ENCODE data around the gene TAB2. TPM values are rescaled to one million over a fixed set of nuclear protein-coding genes. Genes with fewer than 3 reads are reported as not detected.

The TAB2 gene
- total and polyA plus RNA-seq, 2 of the 8 experiments (the other 6 are each of a cell fraction or from before 2014, with no cell fraction given), result 40.4 to 63.0 TPM

- TF ChIP-seq JUND (IDR thresholded peaks at IDR 0.05; ENCODE audit: low read length) (no peak), JUN (IDR thresholded peaks at IDR 0.05; ENCODE audit: low read depth, low read length) (no peak), TBP (IDR thresholded peaks at IDR 0.05; ENCODE audit: low read depth, low read length) (no peak), CBX5 (IDR thresholded peaks at IDR 0.05; ENCODE audit: low read depth, low read length) (no peak), EZH2 (IDR thresholded peaks at IDR 0.05; ENCODE audit: low read depth, low read length, severe bottlenecking) (no peak), RBBP5 (IDR thresholded peaks at IDR 0.05; ENCODE audit: borderline replicate concordance, low read depth, low read length) (no peak), ZNF274 (IDR thresholded peaks at IDR 0.05; ENCODE audit: borderline replicate concordance, extremely low read depth, low read length) (no peak), MAX (IDR thresholded peaks at IDR 0.05) (no peak), NRF1 (IDR thresholded peaks at IDR 0.05; ENCODE audit: low read depth, low read length) (no peak), KDM1A (IDR thresholded peaks at IDR 0.05; ENCODE audit: borderline replicate concordance, low read length) (no peak)
These were observed 48.9 kb downstream of the TAB2 start (continued) for GRCh38 chr6:149366267-149366921.
